Neural cell (in vitro differentiated cells): ENCODE measurements around the gene CUX1.

ENCODE experiments used
- EP300 ChIP-seq: fragments of 450-650 bp; conservative IDR thresholded peaks from 2 replicates; pipeline ENCODE4 v1.6.1; 2014; ENCODE audit warnings: antibody characterized with exemption, mild to moderate bottlenecking, moderate library complexity; ENCODE audit not compliant: poor library complexity, severe bottlenecking
- TF ChIP-seq, protein P1 (sequence below): fragments of 450-650 bp; IDR thresholded peaks from 2 replicates; pipeline ENCODE4 v1.5.1; 2014; ENCODE audit warnings: antibody characterized with exemption, mild to moderate bottlenecking, moderate library complexity; ENCODE audit not compliant: poor library complexity, severe bottlenecking

DNA sequence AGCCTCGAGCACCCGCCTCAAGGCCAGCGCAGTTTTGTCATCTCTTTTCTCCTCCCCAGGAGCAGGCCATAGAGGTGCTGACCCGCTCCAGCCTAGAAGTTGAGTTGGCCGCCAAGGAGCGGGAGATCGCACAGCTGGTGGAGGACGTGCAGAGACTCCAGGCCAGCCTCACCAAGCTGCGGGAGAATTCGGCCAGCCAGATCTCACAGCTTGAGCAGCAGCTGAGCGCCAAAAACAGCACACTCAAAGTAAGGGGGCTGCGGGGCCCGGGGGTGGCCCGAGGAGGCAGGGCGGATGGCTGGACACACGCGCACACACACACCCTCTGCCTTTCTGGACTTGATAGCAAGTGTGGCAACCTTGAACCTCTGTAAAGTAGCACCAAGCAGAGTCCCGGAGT lies 361.0 kb downstream of the CUX1 start:
- no peak for TF ChIP-seq EP300
- TF ChIP-seq, protein P1, sequence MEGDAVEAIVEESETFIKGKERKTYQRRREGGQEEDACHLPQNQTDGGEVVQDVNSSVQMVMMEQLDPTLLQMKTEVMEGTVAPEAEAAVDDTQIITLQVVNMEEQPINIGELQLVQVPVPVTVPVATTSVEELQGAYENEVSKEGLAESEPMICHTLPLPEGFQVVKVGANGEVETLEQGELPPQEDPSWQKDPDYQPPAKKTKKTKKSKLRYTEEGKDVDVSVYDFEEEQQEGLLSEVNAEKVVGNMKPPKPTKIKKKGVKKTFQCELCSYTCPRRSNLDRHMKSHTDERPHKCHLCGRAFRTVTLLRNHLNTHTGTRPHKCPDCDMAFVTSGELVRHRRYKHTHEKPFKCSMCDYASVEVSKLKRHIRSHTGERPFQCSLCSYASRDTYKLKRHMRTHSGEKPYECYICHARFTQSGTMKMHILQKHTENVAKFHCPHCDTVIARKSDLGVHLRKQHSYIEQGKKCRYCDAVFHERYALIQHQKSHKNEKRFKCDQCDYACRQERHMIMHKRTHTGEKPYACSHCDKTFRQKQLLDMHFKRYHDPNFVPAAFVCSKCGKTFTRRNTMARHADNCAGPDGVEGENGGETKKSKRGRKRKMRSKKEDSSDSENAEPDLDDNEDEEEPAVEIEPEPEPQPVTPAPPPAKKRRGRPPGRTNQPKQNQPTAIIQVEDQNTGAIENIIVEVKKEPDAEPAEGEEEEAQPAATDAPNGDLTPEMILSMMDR = no peak
